ENCODE measurements around the gene PPARGC1A.

The PPARGC1A gene

DNA sequence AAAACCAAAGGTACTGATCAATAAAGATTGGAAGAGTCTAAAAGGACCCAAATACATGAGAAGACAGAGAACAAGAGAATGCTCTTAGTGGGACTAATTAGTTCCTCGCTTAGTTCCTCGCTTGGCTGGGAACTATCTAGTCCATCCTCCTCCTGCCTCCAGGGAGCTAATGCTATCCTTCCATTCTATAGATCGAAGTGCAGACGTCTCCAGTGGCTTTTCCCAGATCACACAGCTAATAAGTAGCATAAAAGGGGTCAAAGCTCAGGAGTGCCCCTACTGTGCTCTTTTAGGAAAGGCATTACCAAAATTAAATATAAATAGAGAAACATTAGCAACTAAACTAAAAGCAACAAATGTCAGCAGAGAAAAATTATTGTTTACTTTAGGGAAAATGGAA is 42.3 kb upstream of the PPARGC1A start:
- DNase-seq (ENCODE audit: low read depth, low spot score) = no peak
- in situ Hi-C loops (cut with HindIII; ENCODE audit: low sequenced_read_pairs) = no loop called here
- H3K4me3 ChIP-seq (ENCODE audit: low read depth, low read length) = no peak overlapping the region
- TF ChIP-seq, protein P1, sequence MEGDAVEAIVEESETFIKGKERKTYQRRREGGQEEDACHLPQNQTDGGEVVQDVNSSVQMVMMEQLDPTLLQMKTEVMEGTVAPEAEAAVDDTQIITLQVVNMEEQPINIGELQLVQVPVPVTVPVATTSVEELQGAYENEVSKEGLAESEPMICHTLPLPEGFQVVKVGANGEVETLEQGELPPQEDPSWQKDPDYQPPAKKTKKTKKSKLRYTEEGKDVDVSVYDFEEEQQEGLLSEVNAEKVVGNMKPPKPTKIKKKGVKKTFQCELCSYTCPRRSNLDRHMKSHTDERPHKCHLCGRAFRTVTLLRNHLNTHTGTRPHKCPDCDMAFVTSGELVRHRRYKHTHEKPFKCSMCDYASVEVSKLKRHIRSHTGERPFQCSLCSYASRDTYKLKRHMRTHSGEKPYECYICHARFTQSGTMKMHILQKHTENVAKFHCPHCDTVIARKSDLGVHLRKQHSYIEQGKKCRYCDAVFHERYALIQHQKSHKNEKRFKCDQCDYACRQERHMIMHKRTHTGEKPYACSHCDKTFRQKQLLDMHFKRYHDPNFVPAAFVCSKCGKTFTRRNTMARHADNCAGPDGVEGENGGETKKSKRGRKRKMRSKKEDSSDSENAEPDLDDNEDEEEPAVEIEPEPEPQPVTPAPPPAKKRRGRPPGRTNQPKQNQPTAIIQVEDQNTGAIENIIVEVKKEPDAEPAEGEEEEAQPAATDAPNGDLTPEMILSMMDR (IDR thresholded peaks at IDR 0.05; ENCODE audit: low read depth, low read length) = no peak

DNA sequence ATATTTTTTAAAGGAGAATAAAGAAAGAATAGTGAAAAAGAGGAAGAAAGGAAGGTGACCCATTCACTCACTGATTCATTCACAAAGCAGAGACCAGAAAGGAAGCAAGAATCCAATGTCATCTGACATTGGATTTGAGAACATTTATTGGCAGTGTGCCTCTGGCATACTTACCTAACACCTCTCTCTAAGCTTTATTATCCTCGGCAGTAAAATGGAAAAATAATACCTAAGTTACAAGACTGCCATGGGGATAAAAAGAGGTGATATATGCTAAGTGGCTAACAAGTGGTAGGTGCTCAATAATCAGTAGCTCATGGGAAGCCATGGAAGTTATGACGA is 41.6 kb upstream of the PPARGC1A start:
- DNase-seq (ENCODE audit: low read depth, low spot score) = no peak
- TF ChIP-seq, protein P1 (IDR thresholded peaks at IDR 0.05; ENCODE audit: low read depth, low read length) = no peak
- H3K4me3 ChIP-seq (ENCODE audit: low read depth, low read length) = no peak overlapping the region
- in situ Hi-C loops (cut with HindIII; ENCODE audit: low sequenced_read_pairs) = no loop called here

DNA sequence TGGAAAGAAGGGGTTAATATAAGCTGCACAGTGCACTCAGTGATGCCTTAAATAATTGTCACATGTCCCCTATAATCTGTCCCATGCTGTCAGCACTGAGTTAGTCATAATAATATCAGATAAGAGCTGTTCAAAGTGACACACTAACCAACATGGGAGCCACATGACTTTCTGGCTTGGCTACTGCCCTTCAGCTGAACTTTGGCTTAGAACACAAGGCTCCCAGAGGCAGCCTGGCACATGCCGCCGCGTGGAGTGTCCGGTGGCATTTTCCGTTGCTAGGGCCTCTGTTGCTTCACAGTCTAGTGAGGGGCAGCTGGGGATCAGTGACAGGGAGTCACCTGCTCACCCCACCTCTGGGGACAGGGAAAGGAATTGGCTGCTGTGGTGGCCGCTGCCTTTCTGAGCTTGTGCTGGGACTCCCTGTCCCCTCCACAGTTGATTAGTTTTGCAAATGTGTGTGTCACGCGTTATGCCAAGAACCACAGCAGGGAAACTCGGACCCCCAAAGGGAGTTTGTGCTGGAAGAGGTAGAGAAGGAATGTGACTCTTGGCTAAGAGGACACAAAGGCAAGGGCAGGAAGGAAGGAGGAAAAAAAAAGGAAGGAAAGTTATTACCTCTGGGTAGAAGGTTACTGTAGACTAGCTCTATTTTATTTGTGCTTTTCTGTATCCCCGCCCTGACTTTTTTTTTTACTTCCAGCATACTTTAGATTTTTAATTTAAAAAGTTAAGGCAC is 41.1 kb upstream of the PPARGC1A start:
- H3K4me3 ChIP-seq (ENCODE audit: low read depth, low read length) = no peak overlapping the region
- in situ Hi-C loops (cut with HindIII; ENCODE audit: low sequenced_read_pairs) = no loop called here
- DNase-seq (ENCODE audit: low read depth, low spot score) = no peak
- TF ChIP-seq, protein P1 (IDR thresholded peaks at IDR 0.05; ENCODE audit: low read depth, low read length) = no peak

DNA sequence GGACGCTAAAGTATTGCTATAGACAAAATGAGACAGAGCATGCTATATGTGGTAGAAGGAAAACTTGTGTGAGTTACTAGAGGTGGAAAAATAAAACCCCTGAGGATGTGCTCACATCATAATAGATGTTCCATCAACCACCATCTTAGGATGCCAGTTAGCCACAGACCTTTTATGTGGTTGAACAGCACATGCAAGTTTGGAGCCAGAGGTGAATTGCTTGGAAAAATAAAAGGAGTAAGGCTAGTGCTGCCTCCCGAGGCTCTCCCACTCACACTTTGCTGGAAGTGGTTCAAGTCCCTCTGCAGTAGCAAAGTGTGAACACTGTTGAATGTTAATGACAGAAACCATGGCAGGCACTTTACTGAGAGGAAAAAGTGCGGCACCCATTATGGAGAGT is 39.4 kb upstream of the PPARGC1A start:
- in situ Hi-C loops (cut with HindIII; ENCODE audit: low sequenced_read_pairs) = no loop called here
- DNase-seq (ENCODE audit: low read depth, low spot score) = peak; percentile 55
- TF ChIP-seq, protein P1 (IDR thresholded peaks at IDR 0.05; ENCODE audit: low read depth, low read length) = no peak
- no peak overlapping the region for H3K4me3 ChIP-seq (ENCODE audit: low read depth, low read length)

DNA sequence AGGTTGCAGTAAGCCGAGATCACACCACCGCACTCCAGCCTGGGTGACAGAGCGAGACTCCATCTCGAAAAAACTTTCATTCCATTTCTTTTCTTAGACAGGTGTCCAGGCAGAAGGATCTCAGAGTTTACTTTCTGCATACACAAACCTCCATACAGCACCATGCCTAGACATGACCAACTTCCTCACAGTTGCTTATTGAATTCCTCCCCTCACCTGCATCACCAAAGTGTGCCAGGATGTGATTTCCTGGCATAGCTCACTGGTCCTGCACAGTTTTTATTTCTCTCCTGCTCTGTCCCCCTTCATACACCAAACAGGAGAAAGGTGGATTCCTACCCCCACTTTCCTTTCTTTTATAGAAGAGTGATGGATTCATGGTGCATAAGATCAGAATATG is 34.7 kb upstream of the PPARGC1A start:
- in situ Hi-C loops (cut with HindIII; ENCODE audit: low sequenced_read_pairs) = no loop called here
- DNase-seq (ENCODE audit: low read depth, low spot score) = no peak
- TF ChIP-seq, protein P1 (IDR thresholded peaks at IDR 0.05; ENCODE audit: low read depth, low read length) = no peak
- H3K4me3 ChIP-seq (ENCODE audit: low read depth, low read length) = no peak overlapping the region

DNA sequence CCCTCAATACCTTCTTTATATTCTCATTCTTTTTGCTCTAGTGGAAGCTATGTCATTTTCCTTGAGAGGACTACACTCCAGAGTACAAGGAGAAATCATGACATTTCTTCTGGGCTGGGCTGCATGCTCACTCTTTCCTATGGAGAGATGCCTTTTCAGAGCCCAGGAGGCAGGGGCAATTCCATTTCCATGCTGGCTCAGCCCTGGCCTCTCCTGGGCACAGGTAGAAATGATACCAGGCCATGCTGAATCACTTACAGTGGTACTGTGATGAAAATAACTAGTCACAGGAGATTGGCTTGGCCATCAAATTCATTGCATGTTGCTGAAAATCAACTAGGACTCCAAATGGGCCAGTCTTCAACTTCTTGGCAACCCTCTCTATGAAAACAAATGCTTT is 34.0 kb upstream of the PPARGC1A start:
- no peak overlapping the region for H3K4me3 ChIP-seq (ENCODE audit: low read depth, low read length)
- DNase-seq (ENCODE audit: low read depth, low spot score) = no peak
- in situ Hi-C loops (cut with HindIII; ENCODE audit: low sequenced_read_pairs) = no loop called here
- TF ChIP-seq, protein P1 (IDR thresholded peaks at IDR 0.05; ENCODE audit: low read depth, low read length) = no peak
